ENCODE data around the gene RAB17.

Gene RAB17

GRCh38 chr2:237570776-237571335 is 19.7 kb downstream of the RAB17 start:
- H3K27ac Mint-ChIP-seq, result no peak overlapping the region
- no peaks in the 10 kb centered on the region for H3K9me3 Mint-ChIP-seq
- H3K36me3 Mint-ChIP-seq (ENCODE audit: low read depth), result no peaks in the 10 kb centered on the region
- no peaks in the 10 kb centered on the region for H3K27me3 Mint-ChIP-seq (ENCODE audit: low read depth)
- H3K4me1 Mint-ChIP-seq (ENCODE audit: low read depth), result peaks cover 3% of the 10 kb centered on the region
- H3K4me3 Mint-ChIP-seq, result no peak overlapping the region

- Mint-ChIP-seq H3K36me3 (ENCODE audit: low read depth) (no peaks in the 10 kb centered on the region), H3K9me3 (no peaks in the 10 kb centered on the region), H3K27ac (no peak overlapping the region), H3K27me3 (ENCODE audit: low read depth) (no peaks in the 10 kb centered on the region), H3K4me3 (no peak overlapping the region), H3K4me1 (ENCODE audit: low read depth) (peaks cover 3% of the 10 kb centered on the region)
These were observed 20.6 kb downstream of the RAB17 start for GRCh38 chr2:237569896-237570295.

DNA sequence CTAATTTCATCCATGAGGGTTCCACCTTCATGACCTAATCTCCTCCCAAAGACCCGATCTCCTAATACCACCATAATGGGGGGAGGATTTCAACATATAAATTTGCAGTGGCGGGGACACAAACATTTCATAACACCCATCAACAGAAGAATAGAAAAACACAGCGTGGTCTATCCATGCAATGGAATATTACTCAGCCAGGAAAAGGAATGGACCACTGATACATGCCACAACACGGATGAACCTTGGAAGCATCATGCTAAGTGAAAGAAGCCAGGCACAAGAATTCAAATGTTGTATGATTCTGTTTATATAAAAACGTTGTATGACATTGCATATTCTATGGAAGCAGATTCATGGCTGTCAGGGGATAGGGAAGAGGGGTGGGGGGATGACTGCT is 21.5 kb downstream of the RAB17 start:
- Mint-ChIP-seq H3K4me3 (no peak overlapping the region), H3K27me3 (ENCODE audit: low read depth) (no peaks in the 10 kb centered on the region), H3K4me1 (ENCODE audit: low read depth) (peaks cover 3% of the 10 kb centered on the region), H3K27ac (no peak overlapping the region), H3K9me3 (no peaks in the 10 kb centered on the region), H3K36me3 (ENCODE audit: low read depth) (no peaks in the 10 kb centered on the region)

DNA sequence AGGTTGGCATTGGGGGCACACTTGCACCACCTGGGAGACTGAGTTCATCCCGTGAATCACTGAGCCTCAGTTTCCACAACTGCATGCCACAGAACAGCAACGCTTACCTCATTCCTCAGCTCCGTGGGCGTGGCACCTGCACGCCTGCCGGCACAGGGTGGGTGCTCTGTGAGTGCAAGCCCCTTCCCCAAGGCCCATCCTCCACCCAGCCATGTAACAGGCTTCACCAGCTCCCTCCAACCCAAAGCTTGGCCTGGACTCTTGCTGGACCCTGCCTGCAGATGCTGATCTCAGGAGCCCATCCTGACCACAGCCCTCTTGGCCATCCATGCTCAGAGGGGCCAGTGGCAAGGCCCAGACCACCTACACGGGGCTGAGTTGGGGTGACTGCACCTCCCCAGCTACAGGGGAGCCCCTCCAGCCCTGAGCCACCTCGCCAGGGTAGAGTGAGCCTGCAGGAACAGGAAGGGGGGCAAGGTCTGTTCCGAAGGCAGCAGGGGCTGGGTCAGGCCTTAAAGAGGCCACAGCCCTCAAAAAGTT is 22.3 kb downstream of the RAB17 start:
- Mint-ChIP-seq H3K4me1 (ENCODE audit: low read depth) (peaks cover 3% of the 10 kb centered on the region), H3K27me3 (ENCODE audit: low read depth) (peaks cover under 1% of the 10 kb centered on the region), H3K4me3 (no peak overlapping the region), H3K36me3 (ENCODE audit: low read depth) (no peaks in the 10 kb centered on the region), H3K27ac (no peak overlapping the region), H3K9me3 (no peaks in the 10 kb centered on the region)

DNA sequence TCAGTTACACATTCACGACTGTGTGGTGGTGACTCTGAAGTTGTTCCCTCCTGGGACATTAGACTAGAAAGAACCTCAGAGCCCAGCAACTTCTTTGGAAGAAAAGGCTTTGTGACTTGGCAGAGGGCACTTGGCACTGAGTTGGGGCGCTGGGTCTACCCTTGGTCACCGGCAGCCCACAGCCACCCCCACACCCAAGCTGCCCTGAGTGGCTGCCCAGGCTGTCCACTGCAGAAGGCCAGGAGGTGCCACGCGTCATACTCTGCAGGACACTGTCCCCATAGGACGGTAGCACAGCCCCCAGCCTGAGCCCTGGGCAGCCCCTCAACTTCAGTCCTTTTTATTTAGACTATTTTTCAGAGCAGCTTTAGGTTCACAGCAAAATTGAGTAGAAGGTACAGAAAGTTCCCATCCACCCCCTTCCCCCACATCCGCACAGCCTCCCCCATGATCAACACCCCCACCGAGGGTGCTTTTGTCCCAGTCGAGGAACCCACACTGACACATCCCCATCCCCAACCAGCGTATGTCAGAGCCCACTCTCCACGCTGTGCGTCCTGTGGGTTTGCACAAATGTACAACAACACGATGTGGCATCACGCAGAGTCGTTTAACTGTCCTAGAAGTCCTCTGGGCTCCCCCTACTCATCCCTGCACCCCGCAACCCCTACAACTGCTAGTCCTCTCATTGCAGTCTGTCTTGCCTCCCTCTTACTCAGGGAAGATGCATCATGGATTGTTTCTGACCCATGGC is 23.1 kb downstream of the RAB17 start:
- peaks cover 3% of the 10 kb centered on the region for H3K4me1 Mint-ChIP-seq (ENCODE audit: low read depth)
- H3K27ac Mint-ChIP-seq, result no peak overlapping the region
- H3K9me3 Mint-ChIP-seq, result no peaks in the 10 kb centered on the region
- H3K27me3 Mint-ChIP-seq (ENCODE audit: low read depth), result peaks cover 4% of the 10 kb centered on the region
- H3K4me3 Mint-ChIP-seq, result no peak overlapping the region
- no peaks in the 10 kb centered on the region for H3K36me3 Mint-ChIP-seq (ENCODE audit: low read depth)

DNA sequence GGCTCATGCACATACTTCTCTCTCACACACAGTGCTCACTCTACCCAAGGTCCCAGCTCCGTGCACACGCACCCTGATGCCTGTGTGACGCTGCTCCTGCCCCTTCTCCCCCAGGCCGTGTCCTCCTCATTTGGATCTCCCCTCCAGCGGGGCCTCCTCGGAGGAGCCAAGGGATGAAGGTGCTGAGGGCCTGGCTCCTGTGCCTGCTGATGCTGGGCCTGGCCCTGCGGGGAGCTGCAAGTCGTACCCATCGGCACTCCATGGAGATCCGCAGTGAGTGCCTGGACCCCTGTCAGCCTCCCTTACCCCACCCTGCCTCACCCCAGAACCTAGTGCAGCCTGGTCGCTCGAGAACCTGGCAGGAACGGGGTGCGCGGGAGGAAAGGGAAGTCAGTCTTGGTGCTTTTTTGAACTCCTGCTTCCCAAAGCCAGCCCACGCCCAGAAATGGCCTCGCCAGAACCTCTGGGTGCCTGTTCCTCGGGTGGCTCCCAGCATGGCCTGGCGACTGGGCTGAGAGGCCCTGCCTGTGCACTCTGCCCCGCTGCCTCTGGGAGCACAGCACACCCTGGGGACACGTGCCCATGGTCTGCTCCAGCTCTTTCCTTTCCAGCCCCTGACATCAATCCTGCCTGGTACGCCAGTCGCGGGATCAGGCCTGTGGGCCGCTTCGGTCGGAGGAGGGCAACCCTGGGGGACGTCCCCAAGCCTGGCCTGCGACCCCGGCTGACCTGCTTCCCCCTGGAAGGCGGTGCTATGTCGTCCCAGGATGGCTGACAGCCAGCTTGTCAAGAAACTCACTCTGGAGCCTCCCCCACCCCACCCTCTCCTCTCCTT is 23.9 kb downstream of the RAB17 start, which contains the start of gene PRLH:
PRLH (plus strand) TSS at position 174 of the 835 bp plus-strand sequence; CDS start at position 174, 0 bp downstream.
- H3K9me3 Mint-ChIP-seq, result no peaks in the 10 kb centered on the region
- no peaks in the 10 kb centered on the region for H3K4me1 Mint-ChIP-seq (ENCODE audit: low read depth)
- peaks cover 4% of the 10 kb centered on the region for H3K27me3 Mint-ChIP-seq (ENCODE audit: low read depth)
- H3K36me3 Mint-ChIP-seq (ENCODE audit: low read depth), result no peaks in the 10 kb centered on the region
- H3K27ac Mint-ChIP-seq, result no peak within 1 kb of the TSS
- no peak within 1 kb of the TSS for H3K4me3 Mint-ChIP-seq

- H3K4me1 Mint-ChIP-seq (ENCODE audit: low read depth), result no peaks in the 10 kb centered on the region
- no peaks in the 10 kb centered on the region for H3K9me3 Mint-ChIP-seq
- no peaks in the 10 kb centered on the region for H3K36me3 Mint-ChIP-seq (ENCODE audit: low read depth)
- H3K4me3 Mint-ChIP-seq, result no peak overlapping the region
- no peak overlapping the region for H3K27ac Mint-ChIP-seq
- peaks cover 4% of the 10 kb centered on the region for H3K27me3 Mint-ChIP-seq (ENCODE audit: low read depth)
These were observed 24.6 kb downstream of the RAB17 start for GRCh38 chr2:237565974-237566373.

DNA sequence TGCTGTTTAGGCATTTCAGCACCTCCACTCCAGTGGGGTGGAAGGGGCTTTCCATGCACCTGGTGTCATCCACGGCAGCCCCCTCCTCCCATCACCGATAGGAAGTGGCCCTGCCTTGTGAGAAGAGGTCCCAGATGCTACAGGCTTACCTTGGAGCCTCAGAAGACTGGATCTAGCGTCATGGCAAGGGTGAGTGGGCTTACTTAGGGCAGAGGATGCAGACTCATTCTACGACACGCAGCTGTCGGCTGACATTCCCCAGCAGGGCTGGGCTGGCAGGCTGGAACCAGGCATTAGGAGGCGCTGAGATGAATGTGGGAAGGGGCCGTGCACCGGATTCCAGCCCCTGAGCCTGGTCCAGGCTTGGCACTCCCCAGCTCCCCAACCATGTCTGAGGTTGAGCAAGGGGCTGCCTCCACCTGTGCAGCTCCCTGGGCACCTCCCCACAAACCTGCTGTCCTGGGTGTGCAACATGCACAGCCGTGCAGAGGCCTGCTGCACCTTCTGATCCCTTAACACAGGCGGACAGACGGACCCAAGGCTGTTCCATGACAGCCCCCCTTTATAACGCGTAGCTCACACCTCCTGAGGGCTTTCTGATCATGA is 25.9 kb downstream of the RAB17 start:
- Mint-ChIP-seq H3K4me3 (no peak overlapping the region), H3K36me3 (ENCODE audit: low read depth) (no peaks in the 10 kb centered on the region), H3K9me3 (no peaks in the 10 kb centered on the region), H3K27ac (no peak overlapping the region), H3K4me1 (ENCODE audit: low read depth) (no peaks in the 10 kb centered on the region), H3K27me3 (ENCODE audit: low read depth) (peaks cover 4% of the 10 kb centered on the region)

DNA sequence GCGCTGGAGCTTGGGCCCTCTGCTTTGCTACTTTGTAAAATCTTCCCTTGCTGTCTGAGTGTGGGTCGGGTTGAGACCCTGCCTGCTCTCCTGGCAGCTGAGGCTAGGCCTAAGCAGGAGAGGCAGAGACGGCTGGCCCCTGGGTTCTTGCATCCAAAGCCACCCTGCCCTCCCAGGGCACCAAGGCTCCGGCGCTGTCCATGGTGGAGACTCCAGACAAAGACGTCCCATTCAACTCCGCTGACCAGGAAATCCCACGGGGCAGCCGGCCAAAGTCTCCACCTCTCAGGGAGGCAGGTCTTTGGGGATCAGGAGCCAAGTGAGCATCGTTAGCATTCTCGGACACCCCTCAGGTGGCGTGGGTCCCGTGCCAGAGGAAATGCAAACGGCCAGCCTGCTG is 26.7 kb downstream of the RAB17 start:
- no peak overlapping the region for H3K27ac Mint-ChIP-seq
- H3K4me3 Mint-ChIP-seq, result no peak overlapping the region
- H3K36me3 Mint-ChIP-seq (ENCODE audit: low read depth), result no peaks in the 10 kb centered on the region
- peaks cover 4% of the 10 kb centered on the region for H3K27me3 Mint-ChIP-seq (ENCODE audit: low read depth)
- H3K9me3 Mint-ChIP-seq, result no peaks in the 10 kb centered on the region
- H3K4me1 Mint-ChIP-seq (ENCODE audit: low read depth), result no peaks in the 10 kb centered on the region

- peaks cover 11% of the 10 kb centered on the region for H3K4me1 Mint-ChIP-seq (ENCODE audit: low read depth)
- H3K4me3 Mint-ChIP-seq, result no peak overlapping the region
- H3K9me3 Mint-ChIP-seq, result peaks cover 5% of the 10 kb centered on the region
- no peak overlapping the region for H3K27ac Mint-ChIP-seq
- H3K27me3 Mint-ChIP-seq (ENCODE audit: low read depth), result peaks cover 11% of the 10 kb centered on the region
- H3K36me3 Mint-ChIP-seq (ENCODE audit: low read depth), result peaks cover 1% of the 10 kb centered on the region
These were observed 29.3 kb downstream of the RAB17 start for GRCh38 chr2:237561221-237561620.

- peaks cover 19% of the 10 kb centered on the region for H3K27me3 Mint-ChIP-seq (ENCODE audit: low read depth)
- H3K9me3 Mint-ChIP-seq, result peaks cover 20% of the 10 kb centered on the region
- peaks cover 11% of the 10 kb centered on the region for H3K4me1 Mint-ChIP-seq (ENCODE audit: low read depth)
- no peak overlapping the region for H3K27ac Mint-ChIP-seq
- H3K4me3 Mint-ChIP-seq, result no peak overlapping the region
- peaks cover 1% of the 10 kb centered on the region for H3K36me3 Mint-ChIP-seq (ENCODE audit: low read depth)
These were observed 31.4 kb downstream of the RAB17 start for GRCh38 chr2:237558961-237559641.

- Mint-ChIP-seq H3K27me3 (ENCODE audit: low read depth) (peaks cover 19% of the 10 kb centered on the region), H3K36me3 (ENCODE audit: low read depth) (peaks cover 1% of the 10 kb centered on the region), H3K9me3 (peaks cover 25% of the 10 kb centered on the region), H3K27ac (no peak overlapping the region), H3K4me3 (no peak overlapping the region), H3K4me1 (ENCODE audit: low read depth) (peaks cover 11% of the 10 kb centered on the region)
These were observed 32.9 kb downstream of the RAB17 start for GRCh38 chr2:237557633-237558015.

GRCh38 chr2:237556773-237557632 is 33.5 kb downstream of the RAB17 start:
- H3K36me3 Mint-ChIP-seq (ENCODE audit: low read depth), result peaks cover 1% of the 10 kb centered on the region
- peaks cover 25% of the 10 kb centered on the region for H3K9me3 Mint-ChIP-seq
- peaks cover 19% of the 10 kb centered on the region for H3K27me3 Mint-ChIP-seq (ENCODE audit: low read depth)
- H3K4me3 Mint-ChIP-seq, result no peak overlapping the region
- H3K4me1 Mint-ChIP-seq (ENCODE audit: low read depth), result peaks cover 11% of the 10 kb centered on the region
- no peak overlapping the region for H3K27ac Mint-ChIP-seq
